Calu3 (cell line): Measurements from ENCODE around the gene RBPJ. TPM values are rescaled to one million over a fixed set of nuclear protein-coding genes. Genes with fewer than 3 reads are reported as not detected.

Experiments
- BruUV-seq: library from RNA; stranded (reverse); fragments of 400-500 nt; replicated peaks from 2 replicates; lab custom pipeline; 2021; lab: Mats Ljungman, UMichigan
- CTCF ChIA-PET: fragments of 300-600 bp; sonication (Branson Sonifier 250); formaldehyde crosslinking; loops from one replicate; lab custom pipeline; 2022; ENCODE audit warnings: antibody characterized with exemption; lab: Charles Lee
- DNase-seq: peaks from one replicate; pipeline ENCODE4 v3.0.0; 2022
- H3K27ac Mint-ChIP-seq: one replicate; pipeline ENCODE4 v1.8.0; 2022; ENCODE audit warnings: mixed read lengths; ENCODE audit not compliant: unreplicated experiment
- H3K27me3 Mint-ChIP-seq: one replicate; pipeline ENCODE4 v1.8.0; 2022; ENCODE audit warnings: mixed read lengths; ENCODE audit not compliant: unreplicated experiment
- H3K36me3 Mint-ChIP-seq: one replicate; pipeline ENCODE4 v1.8.0; 2022; ENCODE audit warnings: mild to moderate bottlenecking, moderate library complexity, mixed read lengths; ENCODE audit not compliant: insufficient read depth, unreplicated experiment
- H3K4me1 Mint-ChIP-seq: one replicate; pipeline ENCODE4 v1.8.0; 2022; ENCODE audit warnings: mild to moderate bottlenecking, low read depth, mixed read lengths; ENCODE audit not compliant: unreplicated experiment
- H3K4me3 Mint-ChIP-seq: one replicate; pipeline ENCODE4 v1.8.0; 2022; ENCODE audit warnings: mild to moderate bottlenecking, low read depth, moderate library complexity, mixed read lengths; ENCODE audit not compliant: unreplicated experiment
- H3K9me3 Mint-ChIP-seq: one replicate; pipeline ENCODE4 v1.8.0; 2022; ENCODE audit warnings: low read depth, mixed read lengths; ENCODE audit not compliant: unreplicated experiment
- intact Hi-C: fragments of 100-400 bp; cut with micrococcal nuclease; formaldehyde crosslinking; loops from one replicate; pipeline ENCODE4 v1.10.0; 2022; ENCODE audit not compliant: unreplicated experiment
- total RNA-seq: library from RNA; stranded (reverse); gene quantifications from 2 replicates; pipeline ENCODE4 v1.2.3, GENCODE V29; 2022
- TF ChIP-seq, protein P1 (sequence below): fragments of 200-600 bp; IDR thresholded peaks from one replicate; pipeline ENCODE4 v1.8.0; 2022; ENCODE audit warnings: antibody characterized with exemption; ENCODE audit not compliant: unreplicated experiment

Gene RBPJ
- total RNA-seq, 1 experiment from 2014 or later = 56.3 TPM

DNA sequence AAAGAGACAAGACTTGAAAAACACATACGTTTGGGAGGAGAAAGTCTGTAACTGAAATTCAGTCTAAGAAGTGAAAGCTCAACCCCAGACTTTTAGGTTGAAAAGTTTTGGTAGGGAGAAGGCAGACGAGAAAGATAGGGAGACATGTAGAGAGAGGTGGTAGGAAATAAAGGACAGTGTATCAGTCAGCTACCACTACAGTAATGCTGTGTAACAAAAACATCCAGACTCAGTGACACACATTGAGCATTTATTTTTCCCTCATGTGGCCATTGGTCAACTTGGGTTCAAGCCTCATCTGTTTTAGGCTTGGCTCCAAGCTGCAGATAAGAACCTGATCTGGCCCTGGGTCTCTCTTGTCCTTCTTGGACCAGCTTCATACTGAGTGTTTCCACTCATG lies 142.6 kb downstream of the RBPJ start:
- H3K27ac Mint-ChIP-seq = no peak overlapping the region
- BruUV-seq = no TSS peak
- no peaks in the 10 kb centered on the region for H3K4me1 Mint-ChIP-seq
- peaks cover 35% of the 10 kb centered on the region for H3K27me3 Mint-ChIP-seq
- CTCF ChIA-PET = no interaction called here
- no peak for DNase-seq
- no peak overlapping the region for H3K4me3 Mint-ChIP-seq
- intact Hi-C loops = no loop called here
- H3K36me3 Mint-ChIP-seq = no peaks in the 10 kb centered on the region
- TF ChIP-seq, protein P1, sequence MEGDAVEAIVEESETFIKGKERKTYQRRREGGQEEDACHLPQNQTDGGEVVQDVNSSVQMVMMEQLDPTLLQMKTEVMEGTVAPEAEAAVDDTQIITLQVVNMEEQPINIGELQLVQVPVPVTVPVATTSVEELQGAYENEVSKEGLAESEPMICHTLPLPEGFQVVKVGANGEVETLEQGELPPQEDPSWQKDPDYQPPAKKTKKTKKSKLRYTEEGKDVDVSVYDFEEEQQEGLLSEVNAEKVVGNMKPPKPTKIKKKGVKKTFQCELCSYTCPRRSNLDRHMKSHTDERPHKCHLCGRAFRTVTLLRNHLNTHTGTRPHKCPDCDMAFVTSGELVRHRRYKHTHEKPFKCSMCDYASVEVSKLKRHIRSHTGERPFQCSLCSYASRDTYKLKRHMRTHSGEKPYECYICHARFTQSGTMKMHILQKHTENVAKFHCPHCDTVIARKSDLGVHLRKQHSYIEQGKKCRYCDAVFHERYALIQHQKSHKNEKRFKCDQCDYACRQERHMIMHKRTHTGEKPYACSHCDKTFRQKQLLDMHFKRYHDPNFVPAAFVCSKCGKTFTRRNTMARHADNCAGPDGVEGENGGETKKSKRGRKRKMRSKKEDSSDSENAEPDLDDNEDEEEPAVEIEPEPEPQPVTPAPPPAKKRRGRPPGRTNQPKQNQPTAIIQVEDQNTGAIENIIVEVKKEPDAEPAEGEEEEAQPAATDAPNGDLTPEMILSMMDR = no peak
- peaks cover 2% of the 10 kb centered on the region for H3K9me3 Mint-ChIP-seq

DNA sequence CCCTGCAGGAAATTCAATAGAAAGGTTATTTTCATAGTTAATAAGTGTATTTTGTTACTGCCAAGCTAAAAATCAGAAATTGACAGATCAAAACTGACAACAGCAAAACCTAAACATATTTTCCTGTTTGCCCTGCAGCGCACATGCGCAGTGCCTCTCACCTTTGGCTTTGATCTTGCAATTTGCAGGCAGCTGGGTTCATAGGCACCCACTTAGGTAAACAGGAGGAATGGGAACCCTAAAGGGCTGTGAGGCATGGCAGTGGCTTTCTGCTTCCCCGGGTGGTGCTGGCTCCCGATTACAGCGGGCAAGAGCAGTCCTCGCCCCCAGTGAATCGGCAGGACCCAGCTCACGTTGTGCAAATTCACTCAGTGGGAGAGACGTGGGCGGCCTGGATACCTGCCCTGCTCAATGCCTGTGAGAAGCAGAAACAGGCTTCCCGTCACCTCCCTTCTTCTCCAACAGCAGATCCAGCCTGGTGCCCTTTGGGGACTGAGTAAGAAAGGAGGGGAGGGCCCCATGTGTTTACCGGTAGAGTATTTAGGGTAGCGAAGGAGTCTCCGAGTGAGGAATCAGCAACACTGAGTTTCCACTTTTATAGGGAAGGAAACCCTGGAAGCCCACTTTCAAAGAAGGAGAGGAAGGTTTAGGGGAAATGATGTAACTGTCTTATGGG lies 143.7 kb downstream of the RBPJ start:
- H3K9me3 Mint-ChIP-seq = peaks cover 2% of the 10 kb centered on the region
- H3K27me3 Mint-ChIP-seq = peaks cover 43% of the 10 kb centered on the region
- CTCF ChIA-PET = no interaction called here
- BruUV-seq = no TSS peak
- no peak overlapping the region for H3K27ac Mint-ChIP-seq
- intact Hi-C loops = no loop called here
- no peaks in the 10 kb centered on the region for H3K36me3 Mint-ChIP-seq
- no peak for DNase-seq
- no peak overlapping the region for H3K4me3 Mint-ChIP-seq
- H3K4me1 Mint-ChIP-seq = no peaks in the 10 kb centered on the region
- TF ChIP-seq, protein P1 = no peak

DNA sequence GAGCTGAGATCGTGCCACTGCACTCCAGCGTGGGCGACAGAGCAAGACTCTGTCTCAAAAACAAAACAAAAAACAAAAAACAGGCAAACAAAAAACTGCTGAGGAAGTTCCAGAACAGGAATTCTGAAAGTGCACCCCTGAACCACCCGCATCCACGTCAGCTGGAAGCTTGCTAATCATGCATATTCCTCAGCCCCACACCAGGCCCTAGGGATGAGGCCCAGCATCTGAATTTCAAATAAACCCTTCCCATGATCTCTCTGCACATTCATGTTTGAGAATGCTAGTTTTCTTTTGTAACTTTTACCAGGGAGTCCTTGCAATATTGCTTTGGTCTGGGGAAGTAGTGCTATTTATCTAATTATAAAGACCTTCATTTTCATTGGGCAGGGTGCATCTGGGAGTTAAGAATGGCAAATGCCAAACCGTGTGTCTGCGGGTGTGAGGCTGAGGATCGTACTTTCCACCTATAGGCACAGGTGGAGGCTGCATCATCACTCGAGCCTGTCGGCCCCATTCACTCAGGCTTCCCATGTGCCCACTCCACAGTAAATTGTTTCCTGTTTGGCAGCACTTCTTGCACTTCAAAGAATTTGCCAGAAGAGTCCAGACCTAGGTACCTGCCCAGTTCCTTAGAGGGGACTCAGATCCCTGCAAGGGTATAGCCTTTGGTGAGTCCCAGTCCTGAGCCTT lies 145.9 kb downstream of the RBPJ start:
- Mint-ChIP-seq H3K36me3 (no peaks in the 10 kb centered on the region), H3K27ac (no peak overlapping the region), H3K4me3 (no peak overlapping the region), H3K27me3 (peaks cover 55% of the 10 kb centered on the region), H3K4me1 (no peaks in the 10 kb centered on the region), H3K9me3 (peaks cover 2% of the 10 kb centered on the region)
- no peak for DNase-seq
- TF ChIP-seq, protein P1 = no peak
- intact Hi-C loops = no loop called here
- CTCF ChIA-PET = no interaction called here
- no TSS peak for BruUV-seq

DNA sequence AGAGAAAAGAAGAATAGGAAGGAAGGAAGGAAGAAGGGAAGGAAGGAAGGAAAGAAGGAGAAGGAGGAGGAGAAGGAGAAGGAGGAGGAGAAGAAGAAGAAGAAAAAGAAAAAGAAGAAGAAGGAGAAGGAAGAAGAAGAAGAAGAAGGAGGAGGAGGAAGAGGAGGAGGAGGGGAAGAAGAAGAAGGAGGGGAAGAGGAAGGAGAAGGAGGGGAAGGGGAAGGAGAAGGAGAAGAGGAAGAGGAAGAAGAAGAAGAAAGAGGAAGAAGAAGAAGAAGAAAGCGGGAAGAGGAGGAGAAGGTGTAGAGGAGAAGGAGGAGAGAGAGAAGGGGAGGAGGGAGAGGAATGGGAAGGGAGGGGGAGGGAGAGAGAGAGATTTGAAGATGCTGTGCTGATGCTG lies 146.9 kb downstream of the RBPJ start:
- peaks cover 2% of the 10 kb centered on the region for H3K9me3 Mint-ChIP-seq
- intact Hi-C loops = no loop called here
- H3K36me3 Mint-ChIP-seq = no peaks in the 10 kb centered on the region
- H3K27ac Mint-ChIP-seq = no peak overlapping the region
- CTCF ChIA-PET = no interaction called here
- peaks cover 62% of the 10 kb centered on the region for H3K27me3 Mint-ChIP-seq
- no TSS peak for BruUV-seq
- H3K4me3 Mint-ChIP-seq = no peak overlapping the region
- no peak for DNase-seq
- TF ChIP-seq, protein P1 = no peak
- no peaks in the 10 kb centered on the region for H3K4me1 Mint-ChIP-seq
